Loucy (cell line): Measurements from ENCODE around the gene PLSCR4.

ENCODE experiments used
- CTCF ChIP-seq: fragments of 200-600 bp; sonication (generic); conservative IDR thresholded peaks from 2 replicates; pipeline ENCODE4 v1.5.1; 2014; ENCODE audit warnings: mild to moderate bottlenecking, antibody characterized with exemption, low read length
- EZH2phosphoT487 ChIP-seq: fragments of 200-600 bp; IDR thresholded peaks from 2 replicates; pipeline ENCODE4 v1.6.1; 2018; ENCODE audit warnings: antibody characterized with exemption, mild to moderate bottlenecking, moderate library complexity, borderline replicate concordance

- TF ChIP-seq CTCF (no peak), EZH2phosphoT487 (no peak)
These were observed 7.3 kb downstream of the PLSCR4 start for GRCh38 chr3:146243559-146243958.
